GM18951 (cell line): Measurements from ENCODE around the gene ZCCHC9.
"Not testable (repeated sequence)": the region's sequence is repeated elsewhere in the genome, so short reads cannot be mapped to it uniquely, and the experiment has no call there.

Source experiments
- POLR2A ChIP-seq: IDR thresholded peaks from 4 replicates; pipeline ENCODE4 v1.6.1; 2011; ENCODE audit warnings: mild to moderate bottlenecking; ENCODE audit not compliant: insufficient read length, insufficient read depth; ENCODE audit errors: extremely low read depth
- in situ Hi-C: fragments of 300-500 bp; cut with MboI; formaldehyde crosslinking; loops from one replicate; pipeline ENCODE4 v1.12.0; 2022; ENCODE audit warnings: low sequenced_read_pairs, mixed read lengths, inconsistent platforms; ENCODE audit not compliant: unreplicated experiment

The ZCCHC9 gene

GRCh38 chr5:81301271-81302015 is at the start of gene ZCCHC9:
TSS of gene ZCCHC9 (plus strand) at chr5:81301587. CDS start at chr5:81304758, 3,171 bp downstream.
- in situ Hi-C loops, result no loop called here
- peak; percentile 96 for TF ChIP-seq POLR2A

GRCh38 chr5:81251922-81252321 is 49.5 kb upstream of the ZCCHC9 start:
- in situ Hi-C loops, result no loop called here
- TF ChIP-seq POLR2A, result no peak

GRCh38 chr5:81252904-81253303 is 48.5 kb upstream of the ZCCHC9 start:
- no peak for TF ChIP-seq POLR2A
- in situ Hi-C loops, result no loop called here

GRCh38 chr5:81253875-81254274 is 47.5 kb upstream of the ZCCHC9 start:
- in situ Hi-C loops, result no loop called here
- no peak for TF ChIP-seq POLR2A

DNA sequence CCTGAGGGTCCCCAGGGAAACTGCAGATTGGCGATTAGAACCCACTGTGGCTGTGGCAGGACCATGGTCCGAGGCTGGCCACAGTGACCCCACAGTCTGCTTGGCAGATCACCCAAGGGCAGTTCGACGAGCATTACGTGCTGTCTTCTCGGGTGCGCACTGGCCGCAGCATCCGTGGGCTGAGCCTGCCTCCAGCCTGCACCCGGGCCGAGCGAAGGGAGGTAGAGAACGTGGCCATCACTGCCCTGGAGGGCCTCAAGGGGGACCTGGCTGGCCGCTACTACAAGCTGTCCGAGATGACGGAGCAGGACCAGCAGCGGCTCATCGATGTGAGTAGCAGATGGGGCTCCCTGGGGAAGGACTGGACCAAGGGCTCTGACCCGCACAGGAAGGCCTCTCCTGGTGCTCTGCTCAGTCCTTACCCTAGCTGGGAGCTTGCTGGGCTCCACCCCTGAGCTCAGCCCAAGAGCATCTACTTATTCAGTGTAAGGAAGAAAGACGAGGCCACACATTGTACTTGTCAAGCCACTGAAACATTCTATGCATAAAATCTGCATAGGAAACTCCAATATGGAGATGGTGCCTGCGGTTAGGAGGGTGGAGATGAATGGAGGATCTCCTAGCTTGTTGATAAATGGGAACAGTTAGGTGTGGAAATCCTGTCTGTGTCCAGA is 46.4 kb upstream of the ZCCHC9 start:
- in situ Hi-C loops, result no loop called here
- no peak for TF ChIP-seq POLR2A

DNA sequence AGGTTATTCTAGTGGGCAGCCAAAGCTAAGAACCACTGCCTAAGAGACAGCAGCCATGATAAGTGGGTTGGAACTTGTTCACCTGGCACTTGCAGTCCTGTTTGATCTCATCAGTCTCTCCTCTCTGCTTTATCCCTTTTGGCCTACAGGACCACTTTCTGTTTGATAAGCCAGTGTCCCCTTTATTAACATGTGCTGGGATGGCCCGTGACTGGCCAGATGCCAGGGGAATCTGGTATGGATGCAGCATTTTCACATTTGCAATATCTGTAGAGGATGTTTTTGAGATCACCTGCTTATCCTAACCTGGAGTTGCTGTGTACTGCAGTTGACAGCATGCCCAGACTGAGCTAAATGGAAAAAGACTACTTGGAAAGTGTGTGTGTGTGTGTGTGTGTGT is 44.6 kb upstream of the ZCCHC9 start:
- in situ Hi-C loops, result no loop called here
- no peak for TF ChIP-seq POLR2A

DNA sequence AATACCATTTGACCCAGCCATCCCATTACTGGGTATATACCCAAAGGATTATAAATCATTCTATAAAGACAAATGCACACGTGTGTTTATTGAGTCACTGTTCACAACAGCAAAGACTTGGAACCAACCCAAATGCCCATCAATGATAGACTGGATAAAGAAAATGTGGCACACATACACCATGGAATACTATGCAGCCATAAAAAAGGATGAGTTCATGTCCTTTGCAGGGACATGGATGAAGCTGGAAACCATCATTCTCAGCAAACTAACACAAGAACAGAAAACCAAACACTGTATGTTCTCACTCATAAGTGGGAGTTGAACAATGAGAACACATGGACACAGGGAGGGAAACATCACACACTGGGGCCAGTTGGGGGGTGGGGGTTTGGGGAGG is 38.6 kb upstream of the ZCCHC9 start:
- in situ Hi-C loops, result not testable (repeated sequence)

DNA sequence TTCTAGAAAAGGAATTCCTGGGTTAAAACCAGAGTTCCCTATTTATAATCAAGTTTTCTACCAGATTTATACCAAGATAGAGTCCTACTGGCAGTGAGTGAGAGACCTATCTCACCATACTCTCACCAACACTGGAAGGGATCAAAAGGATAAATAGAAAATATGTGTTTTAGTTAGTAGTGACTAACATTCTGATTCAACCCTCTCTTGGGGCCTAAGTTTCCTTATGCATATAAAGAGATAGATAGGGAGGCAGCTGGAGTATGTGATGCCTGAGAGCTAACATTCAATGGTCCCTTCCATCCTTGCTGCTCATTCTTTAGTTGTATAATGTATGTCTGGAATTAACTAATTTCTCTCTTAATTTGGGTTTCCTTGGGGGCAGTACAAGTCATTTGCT is 36.3 kb upstream of the ZCCHC9 start:
- in situ Hi-C loops, result no loop called here
- no peak for TF ChIP-seq POLR2A

- TF ChIP-seq POLR2A, result no peak
- in situ Hi-C loops, result no loop called here
These were observed 32.7 kb upstream of the ZCCHC9 start for GRCh38 chr5:81268521-81269196.

- in situ Hi-C loops, result no loop called here
- TF ChIP-seq POLR2A, result no peak
These were observed 31.5 kb upstream of the ZCCHC9 start for GRCh38 chr5:81269751-81270393.

GRCh38 chr5:81270394-81271027 is 30.9 kb upstream of the ZCCHC9 start:
- in situ Hi-C loops, result not testable (repeated sequence)

- in situ Hi-C loops, result no loop called here
- TF ChIP-seq POLR2A, result no peak
These were observed 17.4 kb upstream of the ZCCHC9 start for GRCh38 chr5:81283976-81284375.

DNA sequence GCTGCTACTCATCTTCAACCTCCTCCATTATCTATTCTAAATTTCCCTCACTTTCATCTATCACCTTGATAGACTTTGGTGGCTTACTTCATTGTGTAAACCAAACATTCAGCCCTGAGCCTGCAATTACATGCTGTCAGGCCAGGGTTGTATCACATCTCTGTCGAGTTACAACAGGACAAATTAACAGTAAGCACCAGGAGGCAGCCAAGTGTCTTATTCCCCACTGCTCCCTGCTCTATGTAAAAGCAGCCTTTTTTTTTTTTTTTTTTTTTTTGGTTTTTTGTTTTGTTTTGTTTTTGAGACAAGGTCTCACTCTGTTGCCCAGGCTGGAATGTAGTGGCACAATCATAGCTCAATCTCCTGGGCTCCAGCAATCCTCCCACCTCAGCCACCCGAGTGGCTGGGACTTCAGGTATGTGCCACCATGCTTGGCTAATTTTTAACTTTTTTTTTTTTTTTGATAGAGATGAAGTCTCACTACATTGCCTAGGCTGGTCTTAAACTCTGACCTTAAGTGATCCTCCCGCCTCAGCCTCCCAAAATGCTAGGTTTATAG is 15.2 kb upstream of the ZCCHC9 start:
- no peak for TF ChIP-seq POLR2A
- in situ Hi-C loops, result no loop called here
